Measurements from ENCODE around the gene ZFYVE1.

- TF ChIP-seq CTCF (IDR thresholded peaks at IDR 0.05) (no peak), EZH2phosphoT487 (IDR thresholded peaks at IDR 0.05) (no peak)
These were observed 58.6 kb downstream of the ZFYVE1 start for GRCh38 chr14:72968316-72968715.
